Keratinocyte (primary cell): ENCODE data around the gene TUBGCP6. TPM values are rescaled to one million over a fixed set of nuclear protein-coding genes. Genes with fewer than 3 reads are reported as not detected.

Experiments
- DNase-seq: peaks from one replicate; pipeline ENCODE4 v3.0.0-alpha.2; 2011; ENCODE audit warnings: low read depth, missing footprints, low spot score
- FAIRE-seq: peaks from 2 replicates; lab custom pipeline; 2011; peaks lifted over from hg19 to GRCh38; lab: Jason Lieb, UNC
- H2AFZ ChIP-seq: 2 replicates; pipeline ENCODE4 v1.6.0; 2012; ENCODE audit warnings: low read length, control low read depth, inconsistent platforms; ENCODE audit not compliant: control insufficient read depth
- H3K27ac ChIP-seq: 2 replicates; pipeline ENCODE4 v1.5.1; 2011; ENCODE audit warnings: low read length; ENCODE audit not compliant: control insufficient read depth, insufficient read depth
- H3K27me3 ChIP-seq: 3 replicates; pipeline ENCODE4 v1.6.0; 2011; ENCODE audit warnings: low read length; ENCODE audit not compliant: control insufficient read depth, insufficient read depth; ENCODE audit errors: extremely low read depth
- H3K36me3 ChIP-seq, 2 experiments: 2 replicates in 1 of 2; 3 replicates in 1 of 2; pipeline ENCODE4 v1.5.1; 2011; ENCODE audit warnings: low read length in 2 of 2, mild to moderate bottlenecking in 1 of 2; ENCODE audit not compliant: control insufficient read depth in 2 of 2, insufficient read depth in 2 of 2; ENCODE audit errors: extremely low read depth in 1 of 2
- H3K4me1 ChIP-seq: 3 replicates; pipeline ENCODE4 v1.5.1; 2011; ENCODE audit warnings: low read length; ENCODE audit not compliant: control insufficient read depth, insufficient read depth; ENCODE audit errors: extremely low read depth
- H3K4me2 ChIP-seq: 3 replicates; pipeline ENCODE4 v1.6.0; 2011; ENCODE audit warnings: low read depth, low read length; ENCODE audit not compliant: control insufficient read depth, insufficient read depth; ENCODE audit errors: extremely low read depth
- H3K4me3 ChIP-seq, 3 experiments: fragments of 200-600 bp in 1 of 3; sonication (generic) in 1 of 3; 2 replicates in 2 of 3; 3 replicates in 1 of 3; pipeline ENCODE4 v1.5.1; 2011 to 2016; ENCODE audit warnings: low read length in 3 of 3, mild to moderate bottlenecking in 3 of 3, control low read depth in 2 of 3, inconsistent platforms in 1 of 3, low read depth in 1 of 3, mixed read lengths in 1 of 3, mixed run types in 1 of 3, moderate library complexity in 1 of 3; ENCODE audit not compliant: control insufficient read depth in 2 of 3, insufficient read depth in 2 of 3; ENCODE audit errors: extremely low read depth in 1 of 3
- H3K79me2 ChIP-seq: 2 replicates; pipeline ENCODE4 v1.6.0; 2012; ENCODE audit warnings: low read length; ENCODE audit not compliant: control insufficient read depth, insufficient read depth
- H3K9ac ChIP-seq: 3 replicates; pipeline ENCODE4 v1.6.0; 2011; ENCODE audit warnings: low read length; ENCODE audit not compliant: control insufficient read depth, insufficient read depth; ENCODE audit errors: extremely low read depth
- H3K9me1 ChIP-seq: 3 replicates; pipeline ENCODE4 v1.6.0; 2011; ENCODE audit warnings: low read length; ENCODE audit not compliant: control insufficient read depth, insufficient read depth; ENCODE audit errors: extremely low read depth
- H3K9me3 ChIP-seq: 2 replicates; pipeline ENCODE4 v1.5.1; 2012; ENCODE audit warnings: low read depth, low read length; ENCODE audit not compliant: control insufficient read depth
- H4K20me1 ChIP-seq: 3 replicates; pipeline ENCODE4 v1.6.0; 2011; ENCODE audit warnings: low read length; ENCODE audit not compliant: control insufficient read depth, insufficient read depth; ENCODE audit errors: extremely low read depth
- CTCF ChIP-seq, 3 experiments: IDR thresholded peaks in 1 of 3; conservative IDR thresholded peaks in 1 of 3; optimal IDR thresholded peaks in 1 of 3; 2 replicates in 2 of 3; 3 replicates in 1 of 3; pipeline versions ENCODE3 to v1.5.1; 2011; ENCODE audit warnings: low read length in 3 of 3, mild to moderate bottlenecking in 3 of 3, moderate library complexity in 2 of 3, control low read depth in 1 of 3, inconsistent platforms in 1 of 3; ENCODE audit not compliant: insufficient read depth in 2 of 3; ENCODE audit errors: extremely low read depth in 1 of 3
- EZH2 ChIP-seq: IDR thresholded peaks from one replicate; pipeline ENCODE4 v1.6.1; 2012; ENCODE audit warnings: inconsistent platforms, mild to moderate bottlenecking, low read length, moderate library complexity
- dilution Hi-C: fragments of 300-500 bp; cut with MboI; formaldehyde crosslinking; loops from one replicate; pipeline ENCODE4 v1.7.0; 2020; ENCODE audit warnings: low sequenced_read_pairs; ENCODE audit not compliant: extremely low pct_ligation_motif_present
- polyA plus RNA-seq, 5 experiments: library from polyadenylated mRNA; depleted of rRNA in 3 of 5; stranded (reverse) in 3 of 5; stranded (forward) in 1 of 5; unstranded in 1 of 5; fragments of >200 nt; gene quantifications; 1 replicate in 1 of 5; 2 replicates in 3 of 5; 3 replicates in 1 of 5; pipeline versions ENCODE4 v1.2.1 to v1.2.3, GENCODE V29; 2011 to 2012; ENCODE audit warnings: missing spikeins in 2 of 5, low read depth in 1 of 5, low replicate concordance in 1 of 5

The TUBGCP6 gene
- polyA plus RNA-seq, 1 donor (not counting 4 experiments of a cell fraction or from before 2014, with no cell fraction given): 10.1 TPM

DNA sequence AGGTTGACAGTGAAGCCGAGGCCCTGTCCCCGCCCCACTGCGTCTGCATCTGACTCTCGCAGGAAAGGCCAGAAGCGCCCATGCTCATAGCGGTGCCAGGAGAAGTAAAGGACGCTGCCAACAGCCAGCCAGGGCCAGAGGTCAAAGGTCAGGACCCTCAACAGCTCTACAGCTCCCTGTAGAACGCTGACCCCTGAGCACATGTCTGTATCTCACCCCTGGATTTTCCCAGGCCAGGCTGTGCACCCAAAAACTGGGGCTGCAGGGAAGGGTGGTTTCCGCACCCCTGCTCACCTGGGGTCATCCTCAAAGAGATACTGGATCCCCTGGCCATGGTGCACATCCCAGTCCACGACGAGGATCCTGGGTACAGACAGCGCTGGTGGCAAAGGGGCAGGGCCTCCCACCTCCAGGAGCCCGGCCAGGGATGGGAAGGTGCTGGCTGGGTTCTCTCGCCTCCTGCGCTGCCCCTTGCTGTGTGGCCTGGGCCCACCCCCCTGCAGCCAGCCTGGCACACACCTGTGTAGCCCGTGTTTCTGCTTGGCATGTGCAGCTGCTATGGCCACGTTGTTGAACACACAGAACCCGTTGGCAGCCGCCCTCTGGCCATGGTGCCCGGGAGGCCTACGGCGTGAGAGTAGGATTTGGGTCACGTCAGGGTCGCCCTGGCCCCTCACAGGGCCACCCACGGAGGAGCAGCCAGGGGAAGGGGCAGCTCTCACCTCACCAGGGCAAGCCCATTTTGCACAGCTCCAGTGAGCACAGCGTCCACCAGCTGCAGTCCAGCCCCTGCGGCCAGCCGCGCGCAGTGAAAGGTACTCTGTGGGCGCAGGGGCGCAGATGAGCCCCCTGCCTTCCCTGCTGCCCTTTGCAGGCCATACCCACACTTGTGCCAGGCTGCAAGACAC is 4.8 kb upstream of the TUBGCP6 start:
- Histone ChIP-seq H3K9ac (no peak overlapping the region), H2AFZ (no peak overlapping the region)
- dilution Hi-C loops: no loop called here

DNA sequence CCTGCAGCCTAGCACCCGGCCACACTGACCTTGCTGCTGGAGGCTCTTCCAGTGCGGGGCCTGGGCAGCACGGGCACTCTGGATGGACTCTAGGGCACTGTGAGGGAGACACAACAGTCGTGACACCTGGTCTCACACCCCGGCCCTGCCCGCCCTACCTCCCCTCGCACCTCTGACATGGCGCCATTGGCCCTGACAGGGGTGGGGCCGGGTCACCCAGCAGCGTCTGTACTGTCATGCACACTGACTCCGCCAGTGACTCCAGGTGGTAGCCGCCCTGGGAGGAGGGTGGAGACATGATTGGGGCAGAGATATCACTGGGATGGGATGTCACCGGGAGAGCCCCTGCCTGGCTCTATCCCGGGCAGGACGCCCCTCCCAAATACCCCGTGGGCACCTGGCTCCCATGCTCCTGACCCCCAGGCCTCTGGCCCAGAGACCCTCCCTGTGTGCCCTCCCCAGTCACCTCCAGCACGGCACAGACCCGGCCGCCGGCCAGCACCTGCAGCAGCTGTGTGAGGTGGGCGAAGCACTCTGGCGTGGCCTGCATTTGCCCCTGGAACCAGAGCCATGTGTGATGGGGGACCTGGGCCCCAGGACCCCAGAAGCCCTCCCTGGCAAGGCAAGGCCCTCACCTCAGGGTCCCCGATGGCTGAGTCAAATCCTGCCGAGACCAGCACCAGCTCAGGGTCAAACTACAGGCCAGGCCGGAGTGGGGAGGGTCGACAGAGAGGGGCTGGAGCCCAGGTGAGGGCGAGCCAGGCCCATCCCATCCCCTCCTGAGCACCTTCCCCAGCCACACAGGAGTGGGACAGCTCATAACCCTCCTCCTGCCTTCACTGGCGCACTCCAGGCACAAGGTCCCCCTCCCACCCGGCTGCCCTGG is 3.6 kb upstream of the TUBGCP6 start:
- Histone ChIP-seq H3K9me1 (no peaks in the 10 kb centered on the region), H3K4me3 (no peak overlapping the region), H3K27ac (no peak overlapping the region), H4K20me1 (peaks cover 3% of the 10 kb centered on the region), H3K9ac (no peak overlapping the region), H3K9me3 (no peaks in the 10 kb centered on the region), H3K36me3 (peaks cover 4 to 9% of the 10 kb centered on the region in 2 experiments), H3K79me2 (peaks cover 27% of the 10 kb centered on the region), H3K4me1 (peaks cover 15% of the 10 kb centered on the region), H3K27me3 (no peaks in the 10 kb centered on the region), H2AFZ (no peak overlapping the region), H3K4me2 (no peak overlapping the region)
- FAIRE-seq: no peak
- no peak for TF ChIP-seq EZH2
- no peak for TF ChIP-seq CTCF (optimal IDR thresholded peaks at IDR 0.05 in 1 of 3, IDR thresholded peaks at IDR 0.05 in 1 of 3, conservative IDR thresholded peaks at IDR 0.05 in 1 of 3; ENCODE audit: extremely low read depth in 1 of 3, insufficient read depth in 2 of 3, low read length in 3 of 3)
- no peak for DNase-seq
- dilution Hi-C loops: no loop called here

More for the DNA sequence above, 4.8 kb upstream of the TUBGCP6 start:
- no peak for FAIRE-seq
- H3K9me1 ChIP-seq: no peaks in the 10 kb centered on the region
- H3K79me2 ChIP-seq: peaks cover 16% of the 10 kb centered on the region
- no peak for DNase-seq
- H3K4me2 ChIP-seq: peak overlapping the region; percentile 83
- H3K36me3 ChIP-seq: peaks cover 5 to 9% of the 10 kb centered on the region in 2 experiments
- H3K4me1 ChIP-seq: peaks cover 12% of the 10 kb centered on the region
- no peaks in the 10 kb centered on the region for H4K20me1 ChIP-seq
- no peak for TF ChIP-seq EZH2
- H3K4me3 ChIP-seq: no peak overlapping the region
- no peak overlapping the region for H3K27ac ChIP-seq
- no peaks in the 10 kb centered on the region for H3K27me3 ChIP-seq
- H3K9me3 ChIP-seq: no peaks in the 10 kb centered on the region
